Stimulated activated CD4-positive, alpha-beta T cell treated with anti-CD3 and anti-CD28 coated beads, Interleukin-12 subunit alpha, Interleukin-12 subunit beta, amount 100 ng/mL, for 48 hours (primary cell): ENCODE measurements around the gene TRIM17.

Experiments
- DNase-seq, 3 donors: peaks; one replicate each; pipeline ENCODE4 v3.0.0-alpha.2; 2020; ENCODE audit warnings: low read depth in 2 of 3, low spot score in 1 of 3

The TRIM17 gene

DNA sequence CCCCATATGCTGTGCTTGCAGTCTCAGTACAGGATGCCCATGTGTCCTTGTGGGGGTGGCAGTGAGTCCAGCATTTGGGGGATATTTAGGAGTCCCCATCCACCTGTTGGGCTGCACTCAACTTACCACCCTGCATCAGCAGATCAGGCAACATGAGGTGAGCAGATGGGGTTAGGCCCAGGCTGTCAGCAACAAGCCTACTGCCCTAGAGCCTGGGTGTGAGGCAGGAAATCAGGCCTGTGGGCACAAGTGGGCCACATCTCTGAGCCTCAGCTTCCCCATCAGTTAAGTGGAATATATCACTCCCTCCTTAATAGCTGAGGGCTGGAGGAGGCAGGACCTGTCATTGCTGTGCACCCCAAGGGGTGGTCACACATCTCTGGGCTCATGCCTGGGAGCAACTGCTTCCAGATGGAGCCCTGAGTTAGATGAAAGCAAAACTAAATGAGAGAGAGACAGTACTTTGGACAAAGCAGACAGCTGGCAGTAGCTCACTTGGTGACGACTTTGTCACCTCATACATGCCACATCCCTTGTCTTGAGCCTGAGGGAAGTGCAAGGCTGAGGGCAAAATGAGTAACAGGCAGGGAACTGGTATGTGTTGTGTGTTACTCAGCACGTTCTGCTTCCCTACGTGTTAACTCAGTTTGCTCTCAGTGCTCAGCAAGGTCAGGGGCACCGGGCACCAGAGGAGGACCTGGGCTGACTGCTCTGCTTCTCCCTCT lies 58.5 kb downstream of the TRIM17 start:
- DNase-seq, result no peak
